ENCODE measurements around the gene SLC25A21.

The SLC25A21 gene

GRCh38 chr14:36979863-36980262, 192.5 kb downstream of the SLC25A21 start:
- DNase-seq: no peak

DNA sequence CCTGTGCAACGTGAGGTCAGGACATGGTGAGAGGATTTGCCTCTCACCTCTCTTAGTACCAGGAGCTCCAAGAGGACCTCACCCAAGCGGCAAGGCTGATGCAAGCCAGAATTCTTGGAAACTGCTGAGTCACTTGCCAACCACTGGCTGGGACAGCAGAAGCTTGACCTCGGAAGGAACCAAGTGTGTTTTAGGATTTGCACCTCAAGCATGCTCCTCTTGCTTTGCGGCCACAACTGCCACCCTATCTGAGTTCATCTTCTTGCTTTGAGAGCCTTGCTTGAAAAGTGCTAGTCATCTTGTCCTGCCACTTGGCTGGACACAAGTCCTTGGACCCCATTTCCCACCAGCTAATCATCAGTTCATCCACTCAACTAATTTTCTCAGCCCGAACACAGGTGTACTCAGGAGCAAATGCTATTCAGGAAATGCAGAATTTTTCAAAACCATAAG, 195.8 kb downstream of the SLC25A21 start:
- DNase-seq: no peak

DNA sequence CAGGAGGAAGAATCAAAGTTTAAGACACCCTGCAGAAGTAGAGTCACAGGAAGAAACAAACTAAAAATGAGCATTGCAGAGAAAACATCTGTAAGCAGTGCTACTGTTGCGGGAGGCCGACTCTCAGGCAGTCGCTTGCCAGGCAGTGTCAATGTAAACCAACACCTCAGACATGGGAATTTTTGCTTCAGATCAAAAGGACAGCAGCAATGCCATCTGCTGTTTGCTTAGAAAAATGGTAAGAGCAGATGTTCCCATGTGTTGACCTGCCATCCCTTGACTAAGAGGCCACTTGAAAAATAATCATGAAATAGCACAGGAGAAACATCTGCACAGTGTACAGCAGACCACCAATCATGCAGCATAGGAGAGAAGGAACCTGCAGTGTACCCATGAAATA, 196.6 kb downstream of the SLC25A21 start:
- no peak for DNase-seq

GRCh38 chr14:36974985-36975384, 197.4 kb downstream of the SLC25A21 start:
- DNase-seq: no peak

GRCh38 chr14:36973806-36974442, 198.5 kb downstream of the SLC25A21 start:
- no peak for DNase-seq

GRCh38 chr14:36971263-36971855, 201.0 kb downstream of the SLC25A21 start:
- no peak for DNase-seq

DNA sequence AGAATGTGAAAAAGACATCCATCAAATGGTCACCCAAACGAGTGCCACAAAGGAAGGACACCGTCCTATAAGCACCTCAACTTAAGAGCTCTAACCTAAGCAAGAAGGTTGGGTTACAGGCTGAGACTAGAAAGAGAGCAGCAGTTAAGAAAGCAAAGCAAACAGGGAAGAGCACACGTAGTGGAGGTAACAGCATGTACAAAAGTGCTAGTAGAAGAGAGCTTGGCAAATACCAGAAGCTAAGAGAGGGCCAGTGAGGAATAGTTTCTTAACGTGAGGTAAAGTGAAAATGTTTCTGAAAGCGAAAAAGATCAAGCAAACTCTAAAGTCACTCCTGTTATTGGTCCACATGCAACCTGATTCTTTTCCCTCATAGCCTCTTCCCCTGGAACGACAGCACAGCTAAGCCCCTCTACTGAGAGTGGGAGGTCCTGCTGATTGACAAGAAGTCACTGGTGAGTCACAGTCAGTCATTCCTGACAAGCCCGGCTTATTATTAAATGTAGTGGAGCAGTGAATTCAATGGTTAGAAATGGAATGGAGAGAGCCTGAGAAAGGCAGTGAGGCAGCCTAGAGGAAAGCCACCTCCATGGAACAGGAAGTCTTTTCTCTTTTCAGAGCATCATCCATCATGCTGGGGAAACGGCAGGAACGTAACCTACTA, 204.4 kb downstream of the SLC25A21 start:
- DNase-seq: no peak

GRCh38 chr14:36955967-36956366, 216.4 kb downstream of the SLC25A21 start:
- no peak for DNase-seq

- DNase-seq: no peak
Measured at GRCh38 chr14:36955376-36955775, 217.0 kb downstream of the SLC25A21 start.

DNA sequence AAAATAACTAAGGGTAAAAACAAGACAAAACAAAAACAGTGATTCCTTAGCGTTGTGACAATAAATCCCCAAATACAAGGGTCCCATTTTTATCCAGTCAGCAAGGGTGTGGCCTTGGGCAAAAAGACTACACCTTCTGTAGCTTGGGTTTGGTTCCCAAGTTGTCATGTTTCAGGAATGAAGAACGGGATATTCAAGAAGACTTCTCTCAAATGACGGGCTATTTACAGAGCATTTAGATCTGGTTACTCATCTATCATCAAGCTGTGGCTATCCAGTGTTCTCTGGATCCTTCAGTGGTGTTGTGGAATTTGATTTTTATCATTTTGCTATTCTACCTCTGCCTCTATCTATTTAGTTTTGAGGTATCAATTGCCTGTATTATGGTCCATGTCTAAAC, 219.7 kb downstream of the SLC25A21 start:
- no peak for DNase-seq

GRCh38 chr14:36951380-36951911, 221.0 kb downstream of the SLC25A21 start:
- no peak for DNase-seq

- DNase-seq: no peak
Measured at GRCh38 chr14:36950812-36951211, 221.6 kb downstream of the SLC25A21 start.

DNA sequence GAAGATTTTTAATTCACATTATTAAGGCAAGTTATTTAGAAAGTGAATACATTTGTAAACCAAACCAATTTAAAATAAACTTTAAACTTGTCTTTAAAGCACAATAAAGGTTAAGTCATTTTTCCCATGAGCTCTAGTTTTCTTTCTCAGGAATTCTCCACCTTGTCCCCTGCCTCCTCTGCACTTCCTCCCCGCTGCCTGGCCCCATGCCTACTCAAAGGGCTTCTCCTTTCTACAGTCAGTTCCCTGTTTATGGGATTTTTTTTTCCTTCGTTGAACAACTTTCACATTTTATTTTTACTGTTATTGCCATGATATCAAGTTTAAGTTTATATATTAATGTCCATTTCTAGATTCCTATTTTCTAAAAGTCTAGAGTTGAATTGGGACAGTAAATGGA, 223.0 kb downstream of the SLC25A21 start:
- no peak for DNase-seq

DNA sequence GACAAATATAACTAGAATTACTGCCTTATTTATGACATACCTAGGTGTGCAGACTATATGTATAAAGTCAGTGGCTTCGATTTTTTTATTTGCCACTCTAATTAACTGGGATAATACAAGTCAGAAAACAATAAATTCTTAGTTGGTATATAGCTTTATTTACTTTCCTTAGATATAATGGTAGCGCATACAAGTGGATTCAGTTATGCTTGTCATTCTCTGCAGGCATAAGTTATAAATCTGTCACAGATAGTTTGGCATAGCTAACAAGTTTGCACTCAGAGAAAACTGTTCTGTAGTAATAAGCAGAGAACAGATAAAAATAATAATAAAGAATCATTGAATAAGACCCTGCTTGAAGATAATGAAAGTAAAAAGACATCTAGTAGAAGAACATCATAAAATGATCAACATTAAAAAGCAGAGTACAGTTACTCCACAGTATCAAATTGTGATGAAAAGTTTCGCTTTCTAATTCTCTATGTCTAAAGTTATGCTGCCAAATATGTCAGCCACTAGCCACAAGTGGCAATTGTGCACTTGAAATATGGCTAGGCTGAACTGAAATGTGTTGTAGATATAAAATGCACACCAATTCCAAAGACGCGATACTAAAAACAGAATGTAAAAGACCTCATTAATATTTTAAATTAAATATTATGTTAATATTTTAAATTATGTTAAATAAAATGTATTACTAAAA, 224.1 kb downstream of the SLC25A21 start:
- no peak for DNase-seq

- DNase-seq: no peak
Measured at GRCh38 chr14:36947362-36947761, 225.0 kb downstream of the SLC25A21 start.

DNA sequence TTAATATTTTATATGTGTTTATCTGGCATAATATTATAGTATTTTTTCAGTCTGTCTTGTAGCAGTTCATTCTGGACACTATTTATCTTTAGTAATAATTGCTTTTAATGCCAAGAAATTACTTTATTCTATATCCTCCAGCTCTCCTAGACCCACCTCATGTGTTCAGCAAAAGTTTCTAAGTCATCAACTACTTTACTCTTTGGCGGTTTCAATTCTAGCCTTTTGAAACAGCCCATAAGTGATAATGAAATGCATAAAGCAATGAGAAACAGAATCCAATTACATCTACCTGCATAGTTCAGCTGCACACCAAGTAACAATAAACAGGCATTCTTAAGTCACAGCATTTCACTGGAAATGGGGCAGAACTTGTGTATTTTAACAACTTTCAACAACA, 225.5 kb downstream of the SLC25A21 start:
- no peak for DNase-seq

DNA sequence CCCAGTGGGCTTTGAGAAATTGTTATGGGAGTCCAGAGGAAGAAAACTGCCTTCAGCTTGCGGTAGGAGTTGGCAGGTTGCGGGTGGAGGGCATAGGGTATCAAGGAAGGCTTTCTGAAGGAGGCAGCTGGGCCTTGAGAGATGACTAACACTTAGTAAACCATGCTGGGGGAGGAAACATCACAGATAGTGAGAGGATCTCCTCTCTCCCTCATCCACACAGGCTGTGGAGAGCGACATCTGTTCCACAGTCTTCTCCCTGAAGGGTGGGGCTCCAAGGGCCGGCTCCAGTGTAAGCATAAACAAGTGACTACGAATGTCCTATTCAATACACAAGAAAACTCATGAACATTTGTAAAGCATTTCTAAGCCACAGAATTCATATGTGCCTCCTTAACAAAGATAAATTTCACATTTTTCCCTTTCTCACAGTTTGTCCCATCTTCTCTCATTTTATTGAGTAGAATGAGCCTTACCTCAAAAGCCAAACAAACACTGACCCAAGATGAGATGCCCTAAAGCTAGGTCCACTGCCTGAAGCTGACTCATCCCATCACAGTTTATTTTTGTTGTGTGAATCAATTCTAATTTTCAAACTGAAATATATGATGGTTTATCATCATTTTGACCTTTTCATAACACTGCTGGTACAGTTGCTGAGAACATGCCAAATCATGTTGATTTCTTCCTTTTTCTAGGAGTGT, 227.9 kb downstream of the SLC25A21 start:
- DNase-seq: no peak

DNA sequence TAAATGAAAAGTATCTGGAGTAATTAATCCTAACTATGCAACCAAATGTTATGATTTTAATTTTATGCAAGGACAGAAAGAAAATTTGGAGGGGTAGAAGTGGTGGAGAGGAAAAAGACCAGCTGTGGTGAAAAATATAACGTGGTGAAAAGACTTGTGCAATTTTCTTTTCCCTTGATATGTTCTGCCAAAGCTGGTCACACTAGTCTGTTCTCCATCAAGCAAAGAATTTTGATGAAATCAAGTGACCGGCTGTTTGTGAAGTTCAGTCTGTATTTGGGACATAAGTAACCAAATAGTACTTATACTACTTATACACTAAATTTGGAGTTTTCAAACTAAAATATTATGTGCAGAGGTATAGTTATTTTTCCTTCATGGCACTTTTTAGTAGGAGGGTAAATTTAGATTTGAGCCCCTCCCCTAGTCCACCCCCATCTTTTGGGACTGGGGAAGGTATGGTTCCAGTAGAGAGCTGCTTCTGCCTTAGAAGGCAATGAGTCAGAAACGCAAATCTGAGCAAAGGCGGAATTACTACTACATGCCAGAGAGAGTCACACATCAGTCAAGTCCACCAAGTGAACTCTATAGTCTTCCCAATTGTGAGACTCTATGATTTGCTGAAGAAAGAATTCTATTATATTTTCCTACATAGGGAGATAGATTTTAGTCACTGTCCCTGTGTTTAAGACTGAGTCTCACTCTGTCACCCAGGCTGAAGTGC, 229.7 kb downstream of the SLC25A21 start:
- DNase-seq: no peak

DNA sequence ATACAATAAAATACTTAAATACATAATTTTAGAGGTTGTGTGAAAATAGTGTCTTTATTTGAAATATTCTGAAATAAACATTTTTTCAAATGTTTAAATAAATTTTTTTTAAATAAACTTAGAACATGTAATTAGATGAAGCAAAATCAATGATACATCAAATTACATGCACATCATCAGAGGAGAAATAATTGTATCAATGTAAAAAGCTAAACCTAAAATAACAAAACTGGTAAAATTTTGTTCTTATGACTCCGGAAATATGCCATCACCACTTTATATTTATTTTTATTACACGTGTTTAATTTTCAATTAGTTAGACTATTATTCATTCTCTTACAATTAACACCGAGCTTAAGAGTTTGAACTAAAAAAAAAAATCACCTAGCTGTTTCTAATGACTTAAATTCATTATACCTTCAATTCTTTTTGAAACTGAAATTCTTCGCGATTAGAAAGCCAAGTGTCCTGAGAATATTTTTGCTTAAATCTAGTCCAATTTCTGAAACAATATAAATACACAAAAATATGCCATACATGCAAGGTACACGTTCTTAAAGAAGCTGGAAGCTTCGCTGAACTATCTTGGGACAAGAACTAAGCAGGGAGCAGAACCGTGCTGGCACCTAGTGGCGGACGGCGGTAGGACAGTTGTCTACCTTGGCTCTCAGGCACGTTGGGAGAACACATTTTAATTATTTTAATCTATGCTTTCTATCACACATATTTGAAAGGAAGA, 230.5 kb downstream of the SLC25A21 start:
- peak in 7 of 14 donors; percentile 1 to 21 (median 7) for DNase-seq

DNA sequence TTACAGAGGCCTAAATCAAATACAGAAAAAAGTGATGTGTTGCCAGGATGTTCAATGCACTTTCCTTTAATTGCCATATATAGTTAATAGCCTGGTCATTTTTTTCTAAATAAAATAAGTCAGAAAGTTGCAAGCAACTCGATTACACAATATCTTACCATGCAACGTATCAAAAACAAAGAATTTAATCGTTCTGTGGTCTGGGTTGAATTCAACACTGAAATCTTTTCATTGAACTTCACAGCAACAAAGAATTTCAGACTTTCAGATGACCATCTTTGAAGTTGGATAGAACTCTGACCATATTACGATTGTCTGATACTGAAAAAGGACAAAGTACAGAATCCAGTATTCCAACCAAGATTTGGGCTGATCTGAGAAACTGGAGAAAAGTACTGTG, 231.9 kb downstream of the SLC25A21 start:
- no peak for DNase-seq

- DNase-seq: no peak
Measured at GRCh38 chr14:36939265-36939664, 233.1 kb downstream of the SLC25A21 start.

Data from C1 segment of cervical spinal cord (tissue), 14 donors.